HG02588 (cell line): ENCODE measurements around the gene PRPF40B.
"Not testable (repeated sequence)": the region's sequence is repeated elsewhere in the genome, so short reads cannot be mapped to it uniquely, and the experiment has no call there.

Source experiments
- ATAC-seq: cut with Tn5 transposase; IDR thresholded peaks from one replicate; pipeline ENCODE4 v1.9.1; 2021; ENCODE audit warnings: mild to moderate bottlenecking, moderate library complexity; ENCODE audit not compliant: unreplicated experiment

Gene PRPF40B

GRCh38 chr12:49623142-49623904 is at the start of gene PRPF40B:
Gene PRPF40B, plus strand, starts transcription at chr12:49623561. Its CDS starts 30 bp downstream, at chr12:49623591.
- peak; percentile 75 for ATAC-seq

GRCh38 chr12:49577589-49578315 is 45.6 kb upstream of the PRPF40B start:
- no peak for ATAC-seq

GRCh38 chr12:49578471-49579112 is 44.8 kb upstream of the PRPF40B start:
- ATAC-seq = no peak

- ATAC-seq = peak; percentile 45
These were observed 42.5 kb upstream of the PRPF40B start for GRCh38 chr12:49580572-49581535.

- ATAC-seq = no peak
These were observed 41.2 kb upstream of the PRPF40B start for GRCh38 chr12:49582201-49582600.

GRCh38 chr12:49582850-49583249 is 40.5 kb upstream of the PRPF40B start:
- ATAC-seq = no peak

- no peak for ATAC-seq
These were observed 39.8 kb upstream of the PRPF40B start for GRCh38 chr12:49583366-49584094.

- no peak for ATAC-seq
These were observed 38.8 kb upstream of the PRPF40B start for GRCh38 chr12:49584591-49584990.

- no peak for ATAC-seq
These were observed 37.6 kb upstream of the PRPF40B start for GRCh38 chr12:49585477-49586459.

- no peak for ATAC-seq
These were observed 36.0 kb upstream of the PRPF40B start for GRCh38 chr12:49587174-49587908.

- ATAC-seq = no peak
These were observed 35.1 kb upstream of the PRPF40B start for GRCh38 chr12:49588281-49588680.

GRCh38 chr12:49588721-49589516 is 34.4 kb upstream of the PRPF40B start:
- ATAC-seq = no peak

- no peak for ATAC-seq
These were observed 24.8 kb upstream of the PRPF40B start for GRCh38 chr12:49598527-49598926.

GRCh38 chr12:49599961-49600360 is 23.4 kb upstream of the PRPF40B start:
- no peak for ATAC-seq

- ATAC-seq = no peak
These were observed 19.6 kb upstream of the PRPF40B start for GRCh38 chr12:49603721-49604120.

GRCh38 chr12:49604856-49605255 is 18.5 kb upstream of the PRPF40B start:
- ATAC-seq = no peak

GRCh38 chr12:49605539-49605938 is 17.8 kb upstream of the PRPF40B start, which contains the start of gene FAM186B:
Gene FAM186B, minus strand, starts transcription at chr12:49605639. Its CDS starts 162 bp downstream, at chr12:49605477.
- ATAC-seq = not testable (repeated sequence)
